ENCODE data around the gene CEP112.
"Not testable (repeated sequence)": the region's sequence is repeated elsewhere in the genome, so short reads cannot be mapped to it uniquely, and the experiment has no call there.

The CEP112 gene

GRCh38 chr17:65703891-65704290 is 488.0 kb downstream of the CEP112 start:
- no peaks in the 10 kb centered on the region for H3K36me3 ChIP-seq (ENCODE audit: insufficient read depth, low read length)
- H3K4me1 ChIP-seq (ENCODE audit: insufficient read depth, low read length): peaks cover 5% of the 10 kb centered on the region
- no peak overlapping the region for H3K4me3 ChIP-seq (ENCODE audit: low read length)
- peaks cover 1% of the 10 kb centered on the region for H3K9me3 ChIP-seq (ENCODE audit: low read length)
- H3K27me3 ChIP-seq (ENCODE audit: insufficient read depth, low read length): no peaks in the 10 kb centered on the region
- no peak overlapping the region for H2AFZ ChIP-seq (ENCODE audit: low read depth, low read length)

GRCh38 chr17:65699459-65699858 is 492.5 kb downstream of the CEP112 start:
- Histone ChIP-seq H2AFZ (ENCODE audit: low read depth, low read length) (no peak overlapping the region), H3K4me1 (ENCODE audit: insufficient read depth, low read length) (peaks cover 47% of the 10 kb centered on the region), H3K4me3 (ENCODE audit: low read length) (no peak overlapping the region), H3K27me3 (ENCODE audit: insufficient read depth, low read length) (no peaks in the 10 kb centered on the region), H3K36me3 (ENCODE audit: insufficient read depth, low read length) (no peaks in the 10 kb centered on the region), H3K9me3 (ENCODE audit: low read length) (peaks cover 1% of the 10 kb centered on the region)

- H2AFZ ChIP-seq (ENCODE audit: low read depth, low read length): peak overlapping the region; percentile 50
- H3K4me3 ChIP-seq (ENCODE audit: low read length): peak overlapping the region; percentile 48
- peaks cover 1% of the 10 kb centered on the region for H3K9me3 ChIP-seq (ENCODE audit: low read length)
- no peaks in the 10 kb centered on the region for H3K36me3 ChIP-seq (ENCODE audit: insufficient read depth, low read length)
- H3K4me1 ChIP-seq (ENCODE audit: insufficient read depth, low read length): peaks cover 47% of the 10 kb centered on the region
- no peaks in the 10 kb centered on the region for H3K27me3 ChIP-seq (ENCODE audit: insufficient read depth, low read length)
These were observed 493.4 kb downstream of the CEP112 start for GRCh38 chr17:65698381-65699061.

GRCh38 chr17:65697661-65698060 is 494.3 kb downstream of the CEP112 start:
- Histone ChIP-seq H3K4me3 (ENCODE audit: low read length) (peak overlapping the region; percentile 48), H2AFZ (ENCODE audit: low read depth, low read length) (peak overlapping the region; percentile 50), H3K9me3 (ENCODE audit: low read length) (peaks cover 1% of the 10 kb centered on the region), H3K27me3 (ENCODE audit: insufficient read depth, low read length) (no peaks in the 10 kb centered on the region), H3K4me1 (ENCODE audit: insufficient read depth, low read length) (peaks cover 47% of the 10 kb centered on the region), H3K36me3 (ENCODE audit: insufficient read depth, low read length) (no peaks in the 10 kb centered on the region)

GRCh38 chr17:65696739-65697394 is 495.1 kb downstream of the CEP112 start:
- H3K4me1 ChIP-seq (ENCODE audit: insufficient read depth, low read length): peaks cover 47% of the 10 kb centered on the region
- no peaks in the 10 kb centered on the region for H3K27me3 ChIP-seq (ENCODE audit: insufficient read depth, low read length)
- H3K4me3 ChIP-seq (ENCODE audit: low read length): peak overlapping the region; percentile 48
- no peak overlapping the region for H2AFZ ChIP-seq (ENCODE audit: low read depth, low read length)
- peaks cover 1% of the 10 kb centered on the region for H3K9me3 ChIP-seq (ENCODE audit: low read length)
- H3K36me3 ChIP-seq (ENCODE audit: insufficient read depth, low read length): no peaks in the 10 kb centered on the region

GRCh38 chr17:65694601-65695000 is 497.3 kb downstream of the CEP112 start:
- no peak overlapping the region for H2AFZ ChIP-seq (ENCODE audit: low read depth, low read length)
- H3K27me3 ChIP-seq (ENCODE audit: insufficient read depth, low read length): no peaks in the 10 kb centered on the region
- H3K36me3 ChIP-seq (ENCODE audit: insufficient read depth, low read length): no peaks in the 10 kb centered on the region
- no peaks in the 10 kb centered on the region for H3K9me3 ChIP-seq (ENCODE audit: low read length)
- H3K4me3 ChIP-seq (ENCODE audit: low read length): no peak overlapping the region
- H3K4me1 ChIP-seq (ENCODE audit: insufficient read depth, low read length): peaks cover 47% of the 10 kb centered on the region

GRCh38 chr17:65690626-65691310 is 501.2 kb downstream of the CEP112 start:
- no peaks in the 10 kb centered on the region for H3K9me3 ChIP-seq (ENCODE audit: low read length)
- H3K36me3 ChIP-seq (ENCODE audit: insufficient read depth, low read length): peaks cover 4% of the 10 kb centered on the region
- peaks cover 12% of the 10 kb centered on the region for H3K4me1 ChIP-seq (ENCODE audit: insufficient read depth, low read length)
- no peaks in the 10 kb centered on the region for H3K27me3 ChIP-seq (ENCODE audit: insufficient read depth, low read length)
- no peak overlapping the region for H3K4me3 ChIP-seq (ENCODE audit: low read length)
- H2AFZ ChIP-seq (ENCODE audit: low read depth, low read length): no peak overlapping the region

- H3K36me3 ChIP-seq (ENCODE audit: insufficient read depth, low read length): peaks cover 7% of the 10 kb centered on the region
- H3K4me3 ChIP-seq (ENCODE audit: low read length): no peak overlapping the region
- no peaks in the 10 kb centered on the region for H3K4me1 ChIP-seq (ENCODE audit: insufficient read depth, low read length)
- H3K9me3 ChIP-seq (ENCODE audit: low read length): no peaks in the 10 kb centered on the region
- H2AFZ ChIP-seq (ENCODE audit: low read depth, low read length): no peak overlapping the region
- no peaks in the 10 kb centered on the region for H3K27me3 ChIP-seq (ENCODE audit: insufficient read depth, low read length)
These were observed 503.6 kb downstream of the CEP112 start for GRCh38 chr17:65688307-65688706.

- no peaks in the 10 kb centered on the region for H3K9me3 ChIP-seq (ENCODE audit: low read length)
- no peak overlapping the region for H2AFZ ChIP-seq (ENCODE audit: low read depth, low read length)
- no peaks in the 10 kb centered on the region for H3K27me3 ChIP-seq (ENCODE audit: insufficient read depth, low read length)
- no peak overlapping the region for H3K4me3 ChIP-seq (ENCODE audit: low read length)
- H3K4me1 ChIP-seq (ENCODE audit: insufficient read depth, low read length): no peaks in the 10 kb centered on the region
- peaks cover 7% of the 10 kb centered on the region for H3K36me3 ChIP-seq (ENCODE audit: insufficient read depth, low read length)
These were observed 506.8 kb downstream of the CEP112 start for GRCh38 chr17:65685110-65685509.

GRCh38 chr17:65684631-65685030 is 507.3 kb downstream of the CEP112 start:
- Histone ChIP-seq H3K36me3 (ENCODE audit: insufficient read depth, low read length) (peaks cover 7% of the 10 kb centered on the region), H2AFZ (ENCODE audit: low read depth, low read length) (no peak overlapping the region), H3K4me1 (ENCODE audit: insufficient read depth, low read length) (no peaks in the 10 kb centered on the region), H3K4me3 (ENCODE audit: low read length) (no peak overlapping the region), H3K27me3 (ENCODE audit: insufficient read depth, low read length) (no peaks in the 10 kb centered on the region), H3K9me3 (ENCODE audit: low read length) (no peaks in the 10 kb centered on the region)

GRCh38 chr17:65683428-65683827 is 508.5 kb downstream of the CEP112 start:
- Histone ChIP-seq H3K9me3 (ENCODE audit: low read length) (no peaks in the 10 kb centered on the region), H3K4me1 (ENCODE audit: insufficient read depth, low read length) (peaks cover 3% of the 10 kb centered on the region), H3K27me3 (ENCODE audit: insufficient read depth, low read length) (no peaks in the 10 kb centered on the region), H2AFZ (ENCODE audit: low read depth, low read length) (no peak overlapping the region), H3K36me3 (ENCODE audit: insufficient read depth, low read length) (peaks cover 7% of the 10 kb centered on the region), H3K4me3 (ENCODE audit: low read length) (no peak overlapping the region)

GRCh38 chr17:65681763-65682162 is 510.2 kb downstream of the CEP112 start:
- H3K36me3 ChIP-seq (ENCODE audit: insufficient read depth, low read length); H2AFZ ChIP-seq (ENCODE audit: low read depth, low read length); H3K27me3 ChIP-seq (ENCODE audit: insufficient read depth, low read length); H3K9me3 ChIP-seq (ENCODE audit: low read length); H3K4me1 ChIP-seq (ENCODE audit: insufficient read depth, low read length); H3K4me3 ChIP-seq (ENCODE audit: low read length): not testable (repeated sequence)

- H3K4me3 ChIP-seq (ENCODE audit: low read length): no peak overlapping the region
- H3K9me3 ChIP-seq (ENCODE audit: low read length): no peaks in the 10 kb centered on the region
- peaks cover 4% of the 10 kb centered on the region for H3K4me1 ChIP-seq (ENCODE audit: insufficient read depth, low read length)
- H2AFZ ChIP-seq (ENCODE audit: low read depth, low read length): no peak overlapping the region
- H3K36me3 ChIP-seq (ENCODE audit: insufficient read depth, low read length): no peaks in the 10 kb centered on the region
- no peaks in the 10 kb centered on the region for H3K27me3 ChIP-seq (ENCODE audit: insufficient read depth, low read length)
These were observed 512.6 kb downstream of the CEP112 start for GRCh38 chr17:65679165-65679845.
